ENCODE results near the gene CMTM8.

CMTM8 gene

GRCh38 chr3:32340611-32341365 lies 102.3 kb downstream of the CMTM8 start:
- DNase-seq: no peak

GRCh38 chr3:32347343-32348125 lies 109.1 kb downstream of the CMTM8 start:
- no peak for DNase-seq

GRCh38 chr3:32349184-32349583 lies 110.7 kb downstream of the CMTM8 start:
- DNase-seq: no peak

- DNase-seq: no peak
Observed at GRCh38 chr3:32352563-32352962, 114.1 kb downstream of the CMTM8 start.

- no peak for DNase-seq
Observed at GRCh38 chr3:32353351-32353750, 114.9 kb downstream of the CMTM8 start.

GRCh38 chr3:32354362-32354778 lies 115.9 kb downstream of the CMTM8 start:
- DNase-seq: no peak

GRCh38 chr3:32355751-32356291 lies 117.3 kb downstream of the CMTM8 start:
- DNase-seq: no peak

GRCh38 chr3:32359766-32360492 lies 121.4 kb downstream of the CMTM8 start:
- no peak for DNase-seq

GRCh38 chr3:32360493-32360827 lies 122.0 kb downstream of the CMTM8 start:
- DNase-seq: no peak

GRCh38 chr3:32366638-32367397 lies 128.3 kb downstream of the CMTM8 start:
- DNase-seq: no peak

- no peak for DNase-seq
Observed at GRCh38 chr3:32367442-32367841, 129.0 kb downstream of the CMTM8 start.

- no peak for DNase-seq
Observed at GRCh38 chr3:32371461-32372212, 133.2 kb downstream of the CMTM8 start.

- DNase-seq: no peak
Observed at GRCh38 chr3:32372213-32372490, 133.7 kb downstream of the CMTM8 start.

GRCh38 chr3:32373276-32373675 lies 134.8 kb downstream of the CMTM8 start:
- DNase-seq: no peak

- no peak for DNase-seq
Observed at GRCh38 chr3:32373844-32374243, 135.4 kb downstream of the CMTM8 start.

GRCh38 chr3:32374788-32375595 lies 136.5 kb downstream of the CMTM8 start:
- DNase-seq: peak; percentile 74

- DNase-seq: no peak
Observed at GRCh38 chr3:32375596-32375930, 137.1 kb downstream of the CMTM8 start.

GRCh38 chr3:32376115-32376514 lies 137.6 kb downstream of the CMTM8 start:
- no peak for DNase-seq

- no peak for DNase-seq
Observed at GRCh38 chr3:32379831-32380500, 141.5 kb downstream of the CMTM8 start.

- no peak for DNase-seq
Observed at GRCh38 chr3:32381922-32382321, 143.4 kb downstream of the CMTM8 start.
